ENCODE measurements around the gene NHSL1.

Gene NHSL1

GRCh38 chr6:138493413-138493812 is 5.9 kb downstream of the NHSL1 start (continued):
- TF ChIP-seq PPARA (CRISPR knock-in tag; IDR thresholded peaks at IDR 0.05; ENCODE audit: borderline replicate concordance) = no peak
- TF ChIP-seq ARNTL (CRISPR knock-in tag; IDR thresholded peaks at IDR 0.05; ENCODE audit: borderline replicate concordance, low read depth) = no peak
- no peak for TF ChIP-seq ZNF8 (CRISPR knock-in tag; IDR thresholded peaks at IDR 0.05)
- TF ChIP-seq CSRNP3 (CRISPR knock-in tag; IDR thresholded peaks at IDR 0.05) = no peak
- no peak for TF ChIP-seq GLIS3 (CRISPR knock-in tag; IDR thresholded peaks at IDR 0.05)
- no peak for TF ChIP-seq OSR1 (CRISPR knock-in tag; IDR thresholded peaks at IDR 0.05)
- TF ChIP-seq, protein P1, sequence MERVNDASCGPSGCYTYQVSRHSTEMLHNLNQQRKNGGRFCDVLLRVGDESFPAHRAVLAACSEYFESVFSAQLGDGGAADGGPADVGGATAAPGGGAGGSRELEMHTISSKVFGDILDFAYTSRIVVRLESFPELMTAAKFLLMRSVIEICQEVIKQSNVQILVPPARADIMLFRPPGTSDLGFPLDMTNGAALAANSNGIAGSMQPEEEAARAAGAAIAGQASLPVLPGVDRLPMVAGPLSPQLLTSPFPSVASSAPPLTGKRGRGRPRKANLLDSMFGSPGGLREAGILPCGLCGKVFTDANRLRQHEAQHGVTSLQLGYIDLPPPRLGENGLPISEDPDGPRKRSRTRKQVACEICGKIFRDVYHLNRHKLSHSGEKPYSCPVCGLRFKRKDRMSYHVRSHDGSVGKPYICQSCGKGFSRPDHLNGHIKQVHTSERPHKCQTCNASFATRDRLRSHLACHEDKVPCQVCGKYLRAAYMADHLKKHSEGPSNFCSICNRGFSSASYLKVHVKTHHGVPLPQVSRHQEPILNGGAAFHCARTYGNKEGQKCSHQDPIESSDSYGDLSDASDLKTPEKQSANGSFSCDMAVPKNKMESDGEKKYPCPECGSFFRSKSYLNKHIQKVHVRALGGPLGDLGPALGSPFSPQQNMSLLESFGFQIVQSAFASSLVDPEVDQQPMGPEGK (CRISPR knock-in tag; IDR thresholded peaks at IDR 0.05; ENCODE audit: borderline replicate concordance) = no peak
- TF ChIP-seq ZFP30 (CRISPR knock-in tag; IDR thresholded peaks at IDR 0.05) = no peak
- TF ChIP-seq ZNF565 (CRISPR knock-in tag; conservative IDR thresholded peaks at IDR 0.05; ENCODE audit: low read depth) = no peak
- no peak for TF ChIP-seq TCF4 (CRISPR knock-in tag; IDR thresholded peaks at IDR 0.05; ENCODE audit: borderline replicate concordance)

GRCh38 chr6:138492871-138493270 is 6.4 kb downstream of the NHSL1 start:
- TF ChIP-seq ESRRG (CRISPR knock-in tag; IDR thresholded peaks at IDR 0.05) (no peak), BACH2 (CRISPR knock-in tag; IDR thresholded peaks at IDR 0.05; ENCODE audit: borderline replicate concordance) (no peak), GLIS3 (CRISPR knock-in tag; IDR thresholded peaks at IDR 0.05) (no peak)
- no peak for ATAC-seq

- no peak for ATAC-seq
- TF ChIP-seq PPARA (CRISPR knock-in tag; IDR thresholded peaks at IDR 0.05; ENCODE audit: borderline replicate concordance) (no peak), ZFP3 (CRISPR knock-in tag; IDR thresholded peaks at IDR 0.05) (no peak), RARB (CRISPR knock-in tag; IDR thresholded peaks at IDR 0.05) (no peak), CSDC2 (CRISPR knock-in tag; IDR thresholded peaks at IDR 0.05) (no peak), ZNF70 (CRISPR knock-in tag; IDR thresholded peaks at IDR 0.05) (no peak), ZFP30 (CRISPR knock-in tag; IDR thresholded peaks at IDR 0.05) (no peak), ZC3H10 (CRISPR knock-in tag; IDR thresholded peaks at IDR 0.05) (no peak)
- TF ChIP-seq, protein P1 (CRISPR knock-in tag; IDR thresholded peaks at IDR 0.05; ENCODE audit: borderline replicate concordance) = no peak
These were observed 7.2 kb downstream of the NHSL1 start for GRCh38 chr6:138492113-138492512.

- TF ChIP-seq ZNF565 (CRISPR knock-in tag; conservative IDR thresholded peaks at IDR 0.05; ENCODE audit: low read depth) (no peak), CSRNP3 (CRISPR knock-in tag; IDR thresholded peaks at IDR 0.05) (no peak), RARB (CRISPR knock-in tag; IDR thresholded peaks at IDR 0.05) (no peak), CSDC2 (CRISPR knock-in tag; IDR thresholded peaks at IDR 0.05) (no peak), ZFP30 (CRISPR knock-in tag; IDR thresholded peaks at IDR 0.05) (no peak), ISL1 (CRISPR knock-in tag; IDR thresholded peaks at IDR 0.05) (no peak), GLIS3 (CRISPR knock-in tag; IDR thresholded peaks at IDR 0.05) (no peak), ESRRG (CRISPR knock-in tag; IDR thresholded peaks at IDR 0.05) (no peak), CREB5 (CRISPR knock-in tag; IDR thresholded peaks at IDR 0.05; ENCODE audit: low read depth) (no peak), POU6F1 (CRISPR knock-in tag; IDR thresholded peaks at IDR 0.05; ENCODE audit: borderline replicate concordance, low read depth) (no peak)
- TF ChIP-seq, protein P1 (CRISPR knock-in tag; IDR thresholded peaks at IDR 0.05; ENCODE audit: borderline replicate concordance) = no peak
- no peak for ATAC-seq
These were observed 8.3 kb downstream of the NHSL1 start for GRCh38 chr6:138491017-138491416.

Data from SK-N-SH treated with all-trans-retinoic acid at 6 μM for 48 hours (cell line).